CD4-positive, alpha-beta T cell (primary cell): ENCODE results near the gene MDM2. TPM values are rescaled to one million over a fixed set of nuclear protein-coding genes. Genes with fewer than 3 reads are reported as not detected.

Experiments
- ATAC-seq: fragments of 200-7000 bp; cut with Tn5 transposase; one replicate; pipeline ENCODE4 v1.10.0; 2022; ENCODE audit warnings: mild to moderate bottlenecking; ENCODE audit not compliant: poor library complexity
- CTCF ChIA-PET: fragments of 350-600 bp; sonication (Branson Sonifier 250); formaldehyde crosslinking; loops from one replicate; lab custom pipeline; 2021; ENCODE audit warnings: antibody characterized with exemption, inconsistent platforms; lab: Charles Lee
- POLR2A ChIA-PET: fragments of 350-600 bp; sonication (Branson Sonifier 250); formaldehyde crosslinking; loops from one replicate; lab custom pipeline; 2021; ENCODE audit warnings: antibody characterized with exemption, inconsistent platforms; lab: Charles Lee
- DNase-seq, 14 experiments: peaks; one replicate each; pipeline ENCODE4 v3.0.0-alpha.2; 2013 to 2020; ENCODE audit warnings: mixed read lengths in 2 of 14
- H3K27ac ChIP-seq, 2 donors: one replicate each; pipeline versions ENCODE4 v1.5.1 to v1.7.0; 2013; ENCODE audit warnings: low read length in 2 of 2, low read depth in 1 of 2, mild to moderate bottlenecking in 1 of 2
- H3K27me3 ChIP-seq, 2 experiments: 1 replicate in 1 of 2; 2 replicates in 1 of 2; pipeline versions ENCODE4 v1.6.1 to v1.7.0; 2013; ENCODE audit warnings: low read length in 2 of 2, control low read depth in 1 of 2, mild to moderate bottlenecking in 1 of 2, moderate library complexity in 1 of 2; ENCODE audit not compliant: insufficient read depth in 2 of 2, control insufficient read depth in 1 of 2
- H3K36me3 ChIP-seq: one replicate; pipeline ENCODE4 v1.6.1; 2013; ENCODE audit warnings: low read length, control low read depth; ENCODE audit not compliant: insufficient read depth
- H3K4me1 ChIP-seq: one replicate; pipeline ENCODE4 v1.6.1; 2013; ENCODE audit warnings: low read length, control low read depth; ENCODE audit not compliant: insufficient read depth
- H3K4me3 ChIP-seq: one replicate; pipeline ENCODE4 v1.5.1; 2013; ENCODE audit warnings: mild to moderate bottlenecking, low read length, moderate library complexity
- H3K9me3 ChIP-seq, 2 experiments: 1 replicate in 1 of 2; 2 replicates in 1 of 2; pipeline versions ENCODE4 v1.6.1 to v1.7.0; 2013; ENCODE audit warnings: low read length in 2 of 2, mild to moderate bottlenecking in 2 of 2, control low read depth in 1 of 2, moderate library complexity in 1 of 2; ENCODE audit not compliant: control insufficient read depth in 1 of 2, insufficient read depth in 1 of 2
- H3K27ac Mint-ChIP-seq: one replicate; pipeline ENCODE4 v1.8.0; 2020; ENCODE audit warnings: mixed read lengths
- H3K27me3 Mint-ChIP-seq: one replicate; pipeline ENCODE4 v1.8.0; 2021; ENCODE audit warnings: mixed read lengths
- H3K36me3 Mint-ChIP-seq: one replicate; pipeline ENCODE4 v1.8.0; 2021; ENCODE audit warnings: low read depth, mixed read lengths
- H3K4me1 Mint-ChIP-seq: one replicate; pipeline ENCODE4 v1.8.0; 2021; ENCODE audit warnings: low read depth, mixed read lengths
- H3K4me3 Mint-ChIP-seq: one replicate; pipeline ENCODE4 v1.8.0; 2020; ENCODE audit warnings: mild to moderate bottlenecking, mixed read lengths
- H3K9me3 Mint-ChIP-seq: one replicate; pipeline ENCODE4 v1.8.0; 2020; ENCODE audit warnings: mixed read lengths
- intact Hi-C, 2 experiments: fragments of 100-400 bp; cut with DNase I in 1 of 2; cut with micrococcal nuclease in 1 of 2; formaldehyde crosslinking; loops; one replicate each; pipeline versions ENCODE4 v1.15.1 to v1.9.0; 2023 to 2025; cut with DNase I, micrococcal nuclease
- total RNA-seq, 174 experiments: library from RNA in 2 of 174; stranded (reverse) in 2 of 174; gene quantifications; one replicate each; pipeline ENCODE4 v1.2.3 and lab custom pipeline; 2021 to 2026
- TF ChIP-seq, protein P1 (sequence below): fragments of 200-600 bp; IDR thresholded peaks from one replicate; pipeline ENCODE4 v1.8.0; 2022; ENCODE audit warnings: antibody characterized with exemption, mild to moderate bottlenecking

Gene MDM2
- total RNA-seq, 2 experiments from 2014 or later, result 90.8 TPM

- no peaks in the 10 kb centered on the region for H3K36me3 ChIP-seq
- H3K27ac Mint-ChIP-seq, result no peak overlapping the region
- no peak overlapping the region for H3K4me3 ChIP-seq
- no peaks in the 10 kb centered on the region for H3K4me1 Mint-ChIP-seq
- ATAC-seq (no peak), DNase-seq (no peak)
- H3K4me1 ChIP-seq, result no peaks in the 10 kb centered on the region
- CTCF ChIA-PET, result no interaction called here
- no peaks in the 10 kb centered on the region for H3K27me3 Mint-ChIP-seq
- no peaks in the 10 kb centered on the region for H3K9me3 Mint-ChIP-seq
- H3K4me3 Mint-ChIP-seq, result no peak overlapping the region
- TF ChIP-seq, protein P1, sequence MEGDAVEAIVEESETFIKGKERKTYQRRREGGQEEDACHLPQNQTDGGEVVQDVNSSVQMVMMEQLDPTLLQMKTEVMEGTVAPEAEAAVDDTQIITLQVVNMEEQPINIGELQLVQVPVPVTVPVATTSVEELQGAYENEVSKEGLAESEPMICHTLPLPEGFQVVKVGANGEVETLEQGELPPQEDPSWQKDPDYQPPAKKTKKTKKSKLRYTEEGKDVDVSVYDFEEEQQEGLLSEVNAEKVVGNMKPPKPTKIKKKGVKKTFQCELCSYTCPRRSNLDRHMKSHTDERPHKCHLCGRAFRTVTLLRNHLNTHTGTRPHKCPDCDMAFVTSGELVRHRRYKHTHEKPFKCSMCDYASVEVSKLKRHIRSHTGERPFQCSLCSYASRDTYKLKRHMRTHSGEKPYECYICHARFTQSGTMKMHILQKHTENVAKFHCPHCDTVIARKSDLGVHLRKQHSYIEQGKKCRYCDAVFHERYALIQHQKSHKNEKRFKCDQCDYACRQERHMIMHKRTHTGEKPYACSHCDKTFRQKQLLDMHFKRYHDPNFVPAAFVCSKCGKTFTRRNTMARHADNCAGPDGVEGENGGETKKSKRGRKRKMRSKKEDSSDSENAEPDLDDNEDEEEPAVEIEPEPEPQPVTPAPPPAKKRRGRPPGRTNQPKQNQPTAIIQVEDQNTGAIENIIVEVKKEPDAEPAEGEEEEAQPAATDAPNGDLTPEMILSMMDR, result no peak
- no peaks in the 10 kb centered on the region for H3K36me3 Mint-ChIP-seq
- no peaks in the 10 kb centered on the region for H3K9me3 ChIP-seq
- H3K27ac ChIP-seq, result no peak overlapping the region
- H3K27me3 ChIP-seq, result no peaks in the 10 kb centered on the region
- intact Hi-C loops, result no loop called here
- POLR2A ChIA-PET, result no interaction called here
These were observed 68.5 kb downstream of the MDM2 start for GRCh38 chr12:68876461-68876860.

- Mint-ChIP-seq H3K4me3 (no peak overlapping the region), H3K27me3 (no peaks in the 10 kb centered on the region), H3K4me1 (no peaks in the 10 kb centered on the region), H3K27ac (no peak overlapping the region), H3K9me3 (peaks cover 3% of the 10 kb centered on the region), H3K36me3 (no peaks in the 10 kb centered on the region)
- ATAC-seq (no peak), DNase-seq (no peak)
- H3K4me1 ChIP-seq, result no peaks in the 10 kb centered on the region
- no peaks in the 10 kb centered on the region for H3K27me3 ChIP-seq
- H3K4me3 ChIP-seq, result no peak overlapping the region
- ChIA-PET POLR2A (no interaction called here), CTCF (no interaction called here)
- intact Hi-C loops, result no loop called here
- no peaks in the 10 kb centered on the region for H3K36me3 ChIP-seq
- H3K9me3 ChIP-seq, result no peaks in the 10 kb centered on the region
- no peak overlapping the region for H3K27ac ChIP-seq
- TF ChIP-seq, protein P1, result no peak
These were observed 69.6 kb downstream of the MDM2 start for GRCh38 chr12:68877583-68877982.

GRCh38 chr12:68878283-68878682, 70.3 kb downstream of the MDM2 start:
- ChIA-PET POLR2A (no interaction called here), CTCF (no interaction called here)
- H3K4me3 ChIP-seq, result no peak overlapping the region
- no peaks in the 10 kb centered on the region for H3K9me3 ChIP-seq
- Mint-ChIP-seq H3K4me3 (no peak overlapping the region), H3K27ac (no peak overlapping the region), H3K36me3 (no peaks in the 10 kb centered on the region), H3K4me1 (no peaks in the 10 kb centered on the region), H3K9me3 (peaks cover 3% of the 10 kb centered on the region), H3K27me3 (no peaks in the 10 kb centered on the region)
- no peaks in the 10 kb centered on the region for H3K36me3 ChIP-seq
- intact Hi-C loops, result no loop called here
- H3K27ac ChIP-seq, result no peak overlapping the region
- no peaks in the 10 kb centered on the region for H3K27me3 ChIP-seq
- H3K4me1 ChIP-seq, result no peaks in the 10 kb centered on the region
- ATAC-seq (no peak), DNase-seq (no peak)
- TF ChIP-seq, protein P1, result no peak
